ENCODE results near the gene PIGBOS1.

The PIGBOS1 gene

GRCh38 chr15:55344206-55344605 lies 25.3 kb upstream of the PIGBOS1 start:
- Histone ChIP-seq H3K4me3 (ENCODE audit: low read depth, low read length) (no peak overlapping the region), H3K27me3 (ENCODE audit: insufficient read depth, low read depth, severe bottlenecking) (no peaks in the 10 kb centered on the region), H3K27ac (no peak overlapping the region), H3K36me3 (no peaks in the 10 kb centered on the region), H3K9me3 (ENCODE audit: severe bottlenecking) (no peaks in the 10 kb centered on the region)
- TF ChIP-seq, protein P1, sequence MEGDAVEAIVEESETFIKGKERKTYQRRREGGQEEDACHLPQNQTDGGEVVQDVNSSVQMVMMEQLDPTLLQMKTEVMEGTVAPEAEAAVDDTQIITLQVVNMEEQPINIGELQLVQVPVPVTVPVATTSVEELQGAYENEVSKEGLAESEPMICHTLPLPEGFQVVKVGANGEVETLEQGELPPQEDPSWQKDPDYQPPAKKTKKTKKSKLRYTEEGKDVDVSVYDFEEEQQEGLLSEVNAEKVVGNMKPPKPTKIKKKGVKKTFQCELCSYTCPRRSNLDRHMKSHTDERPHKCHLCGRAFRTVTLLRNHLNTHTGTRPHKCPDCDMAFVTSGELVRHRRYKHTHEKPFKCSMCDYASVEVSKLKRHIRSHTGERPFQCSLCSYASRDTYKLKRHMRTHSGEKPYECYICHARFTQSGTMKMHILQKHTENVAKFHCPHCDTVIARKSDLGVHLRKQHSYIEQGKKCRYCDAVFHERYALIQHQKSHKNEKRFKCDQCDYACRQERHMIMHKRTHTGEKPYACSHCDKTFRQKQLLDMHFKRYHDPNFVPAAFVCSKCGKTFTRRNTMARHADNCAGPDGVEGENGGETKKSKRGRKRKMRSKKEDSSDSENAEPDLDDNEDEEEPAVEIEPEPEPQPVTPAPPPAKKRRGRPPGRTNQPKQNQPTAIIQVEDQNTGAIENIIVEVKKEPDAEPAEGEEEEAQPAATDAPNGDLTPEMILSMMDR (IDR thresholded peaks at IDR 0.05; ENCODE audit: low read depth, low read length), result no peak
- DNase-seq, result no peak

DNA sequence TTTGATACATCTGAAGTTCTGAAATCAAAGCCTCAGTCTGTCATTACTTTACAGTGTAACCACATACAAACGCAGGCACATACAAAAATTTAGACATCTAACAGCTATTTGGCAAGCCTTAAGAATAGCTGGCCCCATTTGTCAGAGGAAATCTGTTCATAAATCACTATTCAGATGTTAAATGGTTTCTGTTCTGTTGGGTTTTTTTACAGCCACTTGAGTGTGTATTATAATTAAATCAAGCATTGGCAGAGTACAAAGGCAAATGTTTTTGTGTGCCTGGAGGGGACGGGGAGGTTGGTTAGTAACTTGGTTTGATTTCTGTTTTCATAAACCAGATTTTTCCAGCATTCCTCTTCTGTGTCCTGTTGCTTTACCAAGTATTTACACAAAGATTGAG lies 24.2 kb upstream of the PIGBOS1 start:
- H3K9me3 ChIP-seq (ENCODE audit: severe bottlenecking), result no peaks in the 10 kb centered on the region
- TF ChIP-seq, protein P1 (IDR thresholded peaks at IDR 0.05; ENCODE audit: low read depth, low read length), result no peak
- no peaks in the 10 kb centered on the region for H3K36me3 ChIP-seq
- H3K27me3 ChIP-seq (ENCODE audit: insufficient read depth, low read depth, severe bottlenecking), result no peaks in the 10 kb centered on the region
- no peak overlapping the region for H3K27ac ChIP-seq
- H3K4me3 ChIP-seq (ENCODE audit: low read depth, low read length), result no peak overlapping the region
- no peak for DNase-seq

GRCh38 chr15:55337160-55337559 lies 18.2 kb upstream of the PIGBOS1 start:
- Histone ChIP-seq H3K36me3 (no peaks in the 10 kb centered on the region; the same call in 1 of the 2 replicates), H3K4me3 (ENCODE audit: low read depth, low read length) (no peak overlapping the region), H3K27me3 (ENCODE audit: insufficient read depth, low read depth, severe bottlenecking) (no peaks in the 10 kb centered on the region), H3K27ac (no peak overlapping the region), H3K9me3 (ENCODE audit: severe bottlenecking) (no peaks in the 10 kb centered on the region)
- TF ChIP-seq, protein P1 (IDR thresholded peaks at IDR 0.05; ENCODE audit: low read depth, low read length), result no peak
- DNase-seq, result no peak

DNA sequence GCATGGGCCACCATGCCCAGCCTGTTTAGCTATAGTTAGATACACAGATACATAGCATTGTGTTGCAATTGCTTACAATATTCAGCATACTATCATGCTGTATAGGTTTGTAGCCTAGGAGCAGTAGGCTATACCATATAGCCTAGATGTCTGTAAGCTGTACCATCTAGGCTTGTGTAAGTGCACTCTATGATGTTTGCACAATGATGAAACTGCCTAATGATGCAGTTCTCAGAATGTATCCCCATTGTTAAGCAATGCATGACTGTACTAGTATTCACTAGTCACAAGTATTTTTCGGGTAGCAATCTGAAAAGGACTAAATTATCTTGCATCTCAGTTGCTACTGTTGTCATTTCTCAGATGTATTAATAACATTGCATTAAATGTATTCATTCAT lies 16.1 kb upstream of the PIGBOS1 start:
- Histone ChIP-seq H3K9me3 (ENCODE audit: severe bottlenecking) (no peaks in the 10 kb centered on the region), H3K27me3 (ENCODE audit: insufficient read depth, low read depth, severe bottlenecking) (no peaks in the 10 kb centered on the region), H3K36me3 (no peaks in the 10 kb centered on the region; the same call in 1 of the 2 replicates), H3K4me3 (ENCODE audit: low read depth, low read length) (no peak overlapping the region), H3K27ac (no peak overlapping the region)
- no peak for DNase-seq
- TF ChIP-seq, protein P1 (IDR thresholded peaks at IDR 0.05; ENCODE audit: low read depth, low read length), result no peak

DNA sequence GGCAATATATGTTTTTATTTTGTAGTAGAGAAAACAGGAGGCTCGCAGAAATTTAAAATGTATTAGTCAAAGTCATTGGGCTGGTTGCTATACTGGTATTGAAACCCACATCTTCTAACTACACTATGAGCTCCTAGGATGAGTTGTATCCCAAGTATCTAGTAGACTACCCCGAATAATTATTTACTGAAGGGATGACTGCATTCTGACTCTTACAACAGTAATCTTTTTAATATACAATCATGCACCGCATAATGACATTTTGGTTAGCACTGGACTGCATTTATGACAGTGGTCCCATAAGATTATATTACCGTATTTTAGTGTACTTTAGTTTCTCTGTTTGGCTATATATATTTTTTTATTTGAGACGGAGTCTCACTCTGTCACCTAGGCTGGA lies 15.4 kb upstream of the PIGBOS1 start:
- DNase-seq, result no peak
- no peaks in the 10 kb centered on the region for H3K9me3 ChIP-seq (ENCODE audit: severe bottlenecking)
- no peaks in the 10 kb centered on the region; the same call in 1 of the 2 replicates for H3K36me3 ChIP-seq
- TF ChIP-seq, protein P1 (IDR thresholded peaks at IDR 0.05; ENCODE audit: low read depth, low read length), result no peak
- H3K27ac ChIP-seq, result no peak overlapping the region
- no peaks in the 10 kb centered on the region for H3K27me3 ChIP-seq (ENCODE audit: insufficient read depth, low read depth, severe bottlenecking)
- no peak overlapping the region for H3K4me3 ChIP-seq (ENCODE audit: low read depth, low read length)

- TF ChIP-seq, protein P1 (IDR thresholded peaks at IDR 0.05; ENCODE audit: low read depth, low read length), result no peak
- H3K27ac ChIP-seq, result no peak overlapping the region
- no peaks in the 10 kb centered on the region for H3K9me3 ChIP-seq (ENCODE audit: severe bottlenecking)
- H3K36me3 ChIP-seq, result no peaks in the 10 kb centered on the region
- no peak overlapping the region for H3K4me3 ChIP-seq (ENCODE audit: low read depth, low read length)
- no peaks in the 10 kb centered on the region for H3K27me3 ChIP-seq (ENCODE audit: insufficient read depth, low read depth, severe bottlenecking)
- no peak for DNase-seq
Measured at GRCh38 chr15:55327387-55327786, 8.5 kb upstream of the PIGBOS1 start.
